Esophagus squamous epithelium (tissue), 4 donors: Measurements from ENCODE around the gene TNPO1.

ENCODE experiments used
- POLR2A ChIP-seq, 4 donors: fragments of 450-650 bp; IDR thresholded peaks; one replicate each; pipeline ENCODE4 v1.6.1; 2017; ENCODE audit warnings: antibody characterized with exemption in 4 of 4, mild to moderate bottlenecking in 4 of 4, moderate library complexity in 3 of 4
- TF ChIP-seq, protein P1 (sequence below), 6 experiments: fragments of 450-650 bp in 4 of 6; fragments of 200-600 bp in 2 of 6; sonication (generic) in 2 of 6; IDR thresholded peaks; one replicate each; pipeline ENCODE4 v1.5.1; 2016 to 2019; ENCODE audit warnings: antibody characterized with exemption in 6 of 6, mild to moderate bottlenecking in 4 of 6, moderate library complexity in 4 of 6

- TF ChIP-seq POLR2A (IDR thresholded peaks at IDR 0.05), result no peak
- TF ChIP-seq, protein P1, sequence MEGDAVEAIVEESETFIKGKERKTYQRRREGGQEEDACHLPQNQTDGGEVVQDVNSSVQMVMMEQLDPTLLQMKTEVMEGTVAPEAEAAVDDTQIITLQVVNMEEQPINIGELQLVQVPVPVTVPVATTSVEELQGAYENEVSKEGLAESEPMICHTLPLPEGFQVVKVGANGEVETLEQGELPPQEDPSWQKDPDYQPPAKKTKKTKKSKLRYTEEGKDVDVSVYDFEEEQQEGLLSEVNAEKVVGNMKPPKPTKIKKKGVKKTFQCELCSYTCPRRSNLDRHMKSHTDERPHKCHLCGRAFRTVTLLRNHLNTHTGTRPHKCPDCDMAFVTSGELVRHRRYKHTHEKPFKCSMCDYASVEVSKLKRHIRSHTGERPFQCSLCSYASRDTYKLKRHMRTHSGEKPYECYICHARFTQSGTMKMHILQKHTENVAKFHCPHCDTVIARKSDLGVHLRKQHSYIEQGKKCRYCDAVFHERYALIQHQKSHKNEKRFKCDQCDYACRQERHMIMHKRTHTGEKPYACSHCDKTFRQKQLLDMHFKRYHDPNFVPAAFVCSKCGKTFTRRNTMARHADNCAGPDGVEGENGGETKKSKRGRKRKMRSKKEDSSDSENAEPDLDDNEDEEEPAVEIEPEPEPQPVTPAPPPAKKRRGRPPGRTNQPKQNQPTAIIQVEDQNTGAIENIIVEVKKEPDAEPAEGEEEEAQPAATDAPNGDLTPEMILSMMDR (IDR thresholded peaks at IDR 0.05), result no peak
Observed at GRCh38 chr5:72959257-72959656, 142.8 kb downstream of the TNPO1 start.
